Skeletal muscle satellite cell (primary cell): Measurements from ENCODE around the gene NPPA.

Experiments
- H3K27me3 ChIP-seq: 2 replicates; pipeline ENCODE4 v1.7.0; 2013; ENCODE audit warnings: low read length; ENCODE audit not compliant: control insufficient read depth, insufficient read depth
- H3K36me3 ChIP-seq: 2 replicates; pipeline ENCODE4 v1.7.0; 2013; ENCODE audit warnings: mild to moderate bottlenecking, control low read depth, low read length; ENCODE audit not compliant: insufficient read depth
- H3K4me1 ChIP-seq: 2 replicates; pipeline ENCODE4 v1.7.0; 2013; ENCODE audit warnings: low read length; ENCODE audit not compliant: control insufficient read depth, insufficient read depth
- H3K4me2 ChIP-seq: 2 replicates; pipeline ENCODE4 v1.7.0; 2013; ENCODE audit warnings: mild to moderate bottlenecking, low read length
- H3K4me3 ChIP-seq: 2 replicates; pipeline ENCODE4 v1.7.0; 2013; ENCODE audit warnings: low read length
- H3K9ac ChIP-seq: 2 replicates; pipeline ENCODE4 v1.7.0; 2013; ENCODE audit warnings: mild to moderate bottlenecking, low read depth, low read length, moderate library complexity
- H3K9me3 ChIP-seq: replicated peaks from 2 replicates; pipeline ENCODE4 v1.7.0; 2013; ENCODE audit warnings: mild to moderate bottlenecking, control low read depth, low read length

NPPA gene

GRCh38 chr1:11839727-11840705, 7.6 kb downstream of the NPPA start:
- Histone ChIP-seq H3K9me3 (no peaks in the 10 kb centered on the region), H3K27me3 (no peaks in the 10 kb centered on the region), H3K4me1 (no peaks in the 10 kb centered on the region), H3K4me3 (no peak overlapping the region), H3K9ac (no peak overlapping the region), H3K36me3 (peaks cover 84% of the 10 kb centered on the region), H3K4me2 (no peak overlapping the region)

GRCh38 chr1:11838349-11839272, 9.0 kb downstream of the NPPA start:
- H3K36me3 ChIP-seq: peaks cover 88% of the 10 kb centered on the region

GRCh38 chr1:11837767-11838348, 9.7 kb downstream of the NPPA start:
- Histone ChIP-seq H3K9ac (no peak overlapping the region), H3K27me3 (no peaks in the 10 kb centered on the region), H3K4me3 (no peak overlapping the region), H3K36me3 (peaks cover 90% of the 10 kb centered on the region), H3K9me3 (no peaks in the 10 kb centered on the region), H3K4me2 (no peak overlapping the region), H3K4me1 (no peaks in the 10 kb centered on the region)

More at GRCh38 chr1:11838349-11839272, 9.0 kb downstream of the NPPA start:
- no peaks in the 10 kb centered on the region for H3K9me3 ChIP-seq
- no peaks in the 10 kb centered on the region for H3K4me1 ChIP-seq
- no peak overlapping the region for H3K9ac ChIP-seq
- no peak overlapping the region for H3K4me3 ChIP-seq
- no peak overlapping the region for H3K4me2 ChIP-seq
- H3K27me3 ChIP-seq: no peaks in the 10 kb centered on the region

- Histone ChIP-seq H3K36me3 (peaks cover 85% of the 10 kb centered on the region), H3K4me1 (no peaks in the 10 kb centered on the region), H3K27me3 (no peaks in the 10 kb centered on the region), H3K4me3 (no peak overlapping the region), H3K9me3 (no peaks in the 10 kb centered on the region), H3K9ac (no peak overlapping the region), H3K4me2 (no peak overlapping the region)
Measured at GRCh38 chr1:11836955-11837766, 10.4 kb downstream of the NPPA start.

GRCh38 chr1:11835441-11836225, 11.9 kb downstream of the NPPA start:
- Histone ChIP-seq H3K9me3 (no peaks in the 10 kb centered on the region), H3K9ac (no peak overlapping the region), H3K4me2 (no peak overlapping the region), H3K36me3 (peaks cover 81% of the 10 kb centered on the region), H3K4me1 (no peaks in the 10 kb centered on the region), H3K4me3 (no peak overlapping the region), H3K27me3 (no peaks in the 10 kb centered on the region)

- Histone ChIP-seq H3K36me3 (peaks cover 81% of the 10 kb centered on the region), H3K27me3 (no peaks in the 10 kb centered on the region), H3K9me3 (no peaks in the 10 kb centered on the region), H3K4me2 (no peak overlapping the region), H3K4me3 (no peak overlapping the region), H3K4me1 (no peaks in the 10 kb centered on the region), H3K9ac (no peak overlapping the region)
Measured at GRCh38 chr1:11833900-11834299, 13.7 kb downstream of the NPPA start.

GRCh38 chr1:11833497-11833896, 14.1 kb downstream of the NPPA start:
- H3K27me3 ChIP-seq: no peaks in the 10 kb centered on the region
- H3K4me1 ChIP-seq: no peaks in the 10 kb centered on the region
- H3K4me3 ChIP-seq: no peak overlapping the region
- no peak overlapping the region for H3K9ac ChIP-seq
- H3K36me3 ChIP-seq: peaks cover 82% of the 10 kb centered on the region
- H3K4me2 ChIP-seq: no peak overlapping the region
- H3K9me3 ChIP-seq: no peaks in the 10 kb centered on the region

- H3K9ac ChIP-seq: no peak overlapping the region
- no peaks in the 10 kb centered on the region for H3K9me3 ChIP-seq
- H3K4me3 ChIP-seq: no peak overlapping the region
- H3K4me1 ChIP-seq: no peaks in the 10 kb centered on the region
- H3K36me3 ChIP-seq: peaks cover 84% of the 10 kb centered on the region
- H3K27me3 ChIP-seq: no peaks in the 10 kb centered on the region
- H3K4me2 ChIP-seq: no peak overlapping the region
Measured at GRCh38 chr1:11831945-11832725, 15.4 kb downstream of the NPPA start.

- no peaks in the 10 kb centered on the region for H3K4me1 ChIP-seq
- no peak overlapping the region for H3K4me2 ChIP-seq
- H3K36me3 ChIP-seq: peaks cover 77% of the 10 kb centered on the region
- no peaks in the 10 kb centered on the region for H3K27me3 ChIP-seq
- no peaks in the 10 kb centered on the region for H3K9me3 ChIP-seq
- H3K4me3 ChIP-seq: no peak overlapping the region
- no peak overlapping the region for H3K9ac ChIP-seq
Measured at GRCh38 chr1:11828511-11828910, 19.1 kb downstream of the NPPA start.

GRCh38 chr1:11826946-11827345, 20.6 kb downstream of the NPPA start:
- no peaks in the 10 kb centered on the region for H3K9me3 ChIP-seq
- peaks cover 75% of the 10 kb centered on the region for H3K36me3 ChIP-seq
- peaks cover 3% of the 10 kb centered on the region for H3K4me1 ChIP-seq
- no peak overlapping the region for H3K4me2 ChIP-seq
- H3K9ac ChIP-seq: no peak overlapping the region
- H3K4me3 ChIP-seq: no peak overlapping the region
- no peaks in the 10 kb centered on the region for H3K27me3 ChIP-seq
